GM18519 (cell line): ENCODE measurements around the gene MICAL2.

ENCODE experiments used
- ATAC-seq: cut with Tn5 transposase; IDR thresholded peaks from one replicate; pipeline ENCODE4 v1.9.1; 2021; ENCODE audit warnings: mild to moderate bottlenecking, moderate library complexity; ENCODE audit not compliant: unreplicated experiment, low FRiP score

Gene MICAL2

DNA sequence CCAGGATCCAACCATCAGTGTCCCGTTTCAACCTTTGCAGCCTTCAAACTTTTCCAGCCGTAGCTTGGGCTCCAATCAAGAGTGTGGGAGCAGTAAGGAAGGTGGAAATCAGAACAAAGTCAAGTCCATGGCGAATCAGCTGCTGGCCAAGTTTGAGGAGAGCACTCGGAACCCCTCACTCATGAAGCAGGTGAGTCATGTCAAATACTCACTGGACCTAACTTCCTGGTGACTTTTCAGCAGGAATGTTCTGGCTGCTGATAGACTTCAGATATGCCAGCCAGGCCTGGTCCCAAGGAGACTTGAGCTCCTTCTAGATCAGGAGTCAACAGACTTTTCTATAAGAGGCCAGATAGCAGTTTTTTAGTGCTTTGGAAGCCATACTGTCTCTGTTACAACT, 129.0 kb downstream of the MICAL2 start:
- no peak for ATAC-seq

- no peak for ATAC-seq
Observed at GRCh38 chr11:12239804-12240371, 129.5 kb downstream of the MICAL2 start.

- no peak for ATAC-seq
Observed at GRCh38 chr11:12240677-12241076, 130.3 kb downstream of the MICAL2 start.

GRCh38 chr11:12241401-12241800, 131.0 kb downstream of the MICAL2 start:
- ATAC-seq = no peak

- no peak for ATAC-seq
Observed at GRCh38 chr11:12241971-12242672, 131.7 kb downstream of the MICAL2 start.

GRCh38 chr11:12242966-12243365, 132.6 kb downstream of the MICAL2 start:
- ATAC-seq = no peak

DNA sequence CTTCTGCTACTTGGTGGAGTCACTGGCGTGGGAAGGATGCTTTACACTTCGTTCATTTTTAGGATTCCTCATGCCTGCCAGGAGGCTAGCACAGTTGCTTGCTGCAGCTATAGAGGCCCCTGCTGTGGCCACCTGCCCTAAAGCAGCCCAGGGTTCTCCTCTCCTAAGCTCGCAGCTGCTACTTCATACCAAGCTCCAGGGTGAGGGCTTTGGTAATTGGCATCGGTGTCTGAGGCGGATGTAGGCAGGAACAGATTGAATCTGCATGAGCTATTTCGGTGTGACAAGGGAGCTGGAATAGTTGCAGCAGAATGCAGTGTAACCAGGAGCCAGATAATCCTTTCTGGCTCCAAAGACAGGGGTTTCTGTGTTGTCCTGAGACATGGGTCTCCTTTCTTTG, 133.1 kb downstream of the MICAL2 start:
- ATAC-seq = no peak

DNA sequence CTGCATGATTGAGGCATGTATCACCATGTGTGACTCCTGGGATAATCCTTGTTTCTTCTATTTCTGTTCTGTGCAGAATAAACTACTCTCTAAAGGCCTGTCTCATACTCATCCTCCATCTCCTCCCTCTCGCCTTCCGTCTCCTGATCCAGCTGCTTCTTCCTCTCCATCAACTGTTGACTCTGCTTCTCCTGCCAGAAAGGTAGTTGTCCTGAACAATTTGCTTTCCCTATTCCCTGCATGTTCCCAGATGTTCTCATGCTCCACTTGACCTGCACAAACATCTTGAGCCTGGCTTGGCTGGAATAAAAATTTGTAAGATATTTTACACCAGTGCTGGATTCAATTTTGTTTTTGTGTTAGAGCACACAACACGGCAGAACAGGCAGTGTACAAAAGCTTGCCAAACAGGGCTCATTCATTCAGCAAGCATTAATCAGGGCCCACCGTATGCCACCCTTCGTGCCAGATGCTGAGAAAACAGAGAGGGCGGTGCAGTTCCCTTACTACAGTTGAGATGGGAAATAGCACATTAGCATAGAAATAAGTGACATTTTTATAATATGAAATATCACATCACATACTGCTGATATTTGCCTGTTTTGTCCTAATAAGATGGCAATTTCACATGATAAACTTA, 133.6 kb downstream of the MICAL2 start:
- no peak for ATAC-seq

DNA sequence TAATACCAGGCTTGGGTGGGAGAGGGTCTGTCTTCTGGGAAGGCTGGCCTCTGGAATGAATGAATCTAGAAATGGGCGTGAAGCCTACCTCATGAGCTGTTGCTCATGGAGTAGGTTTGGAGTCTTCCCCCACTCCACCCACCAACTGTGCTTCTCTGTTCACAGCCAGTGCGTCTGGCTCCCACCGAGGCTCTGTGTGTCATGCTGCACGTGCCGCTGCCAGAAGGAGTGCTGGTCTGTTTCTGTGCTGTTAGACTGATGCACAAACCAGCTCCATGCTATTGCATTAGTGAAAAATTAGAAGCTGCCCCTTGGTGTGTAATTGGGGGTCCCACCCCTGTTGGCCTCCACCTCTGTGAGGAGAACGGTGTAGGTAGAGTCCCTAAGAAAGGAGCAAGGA, 134.7 kb downstream of the MICAL2 start:
- no peak for ATAC-seq

DNA sequence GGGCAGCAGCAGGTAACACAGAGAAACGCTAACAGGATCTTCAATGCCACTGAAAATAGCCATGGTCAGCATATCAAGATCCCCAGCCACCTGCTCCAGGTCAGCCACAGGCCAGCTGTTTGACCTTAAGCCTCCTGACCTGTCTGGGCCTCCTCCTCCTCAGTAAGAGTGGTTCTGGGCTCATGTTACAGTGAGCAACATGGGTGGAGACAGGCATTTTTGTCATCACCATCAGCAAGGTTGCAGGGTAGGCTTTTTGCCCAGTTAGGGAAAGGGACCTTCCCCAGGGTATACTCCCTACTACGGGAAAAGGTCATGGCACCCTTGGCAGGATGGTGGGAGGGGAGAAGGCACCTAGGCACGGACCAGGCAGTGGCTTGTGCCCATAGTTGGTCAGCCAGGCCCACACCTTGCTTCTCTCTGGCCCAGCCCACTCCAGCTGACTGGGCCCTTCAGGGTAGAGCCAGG, 135.2 kb downstream of the MICAL2 start:
- no peak for ATAC-seq

- no peak for ATAC-seq
Observed at GRCh38 chr11:12246147-12246546, 135.8 kb downstream of the MICAL2 start.

GRCh38 chr11:12246989-12247388, 136.6 kb downstream of the MICAL2 start:
- ATAC-seq = no peak

GRCh38 chr11:12247543-12248254, 137.3 kb downstream of the MICAL2 start:
- ATAC-seq = no peak

- ATAC-seq = no peak
Observed at GRCh38 chr11:12248330-12248729, 137.9 kb downstream of the MICAL2 start.

DNA sequence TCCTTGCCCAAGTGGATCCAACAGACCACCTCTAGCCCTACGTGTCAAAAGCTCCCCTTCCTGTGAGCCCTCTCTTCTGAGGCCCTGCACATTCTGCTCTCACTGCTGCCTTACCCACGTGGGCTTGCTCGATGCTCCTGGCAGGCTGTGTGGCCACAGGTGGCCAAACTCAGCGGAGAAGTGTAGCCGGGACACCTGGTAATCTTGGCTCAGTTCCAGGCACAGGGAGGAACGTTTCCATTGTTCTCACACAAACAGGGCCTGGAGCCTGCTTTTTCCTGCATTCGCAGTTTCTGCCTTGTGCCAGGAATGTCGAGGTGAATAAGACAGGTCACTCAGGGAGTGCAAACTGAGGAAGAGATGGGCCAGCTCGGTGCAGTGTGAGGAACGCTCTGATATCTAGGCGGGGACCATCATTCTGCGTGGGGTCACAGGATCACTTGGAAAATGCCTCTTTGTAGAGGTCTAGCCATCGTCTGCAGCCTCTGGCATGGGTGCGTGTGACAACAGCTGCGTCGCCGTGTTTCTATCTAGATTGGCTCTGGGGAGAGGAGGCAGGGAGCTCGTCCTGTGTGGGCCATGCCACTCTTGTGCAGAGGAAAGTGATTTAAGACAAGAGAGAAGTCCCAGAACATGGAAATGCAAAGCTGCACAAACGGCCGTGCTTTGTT, 139.3 kb downstream of the MICAL2 start:
- no peak for ATAC-seq

- no peak for ATAC-seq
Observed at GRCh38 chr11:12251666-12252560, 141.5 kb downstream of the MICAL2 start.

- no peak for ATAC-seq
Observed at GRCh38 chr11:12253843-12254281, 143.5 kb downstream of the MICAL2 start.

DNA sequence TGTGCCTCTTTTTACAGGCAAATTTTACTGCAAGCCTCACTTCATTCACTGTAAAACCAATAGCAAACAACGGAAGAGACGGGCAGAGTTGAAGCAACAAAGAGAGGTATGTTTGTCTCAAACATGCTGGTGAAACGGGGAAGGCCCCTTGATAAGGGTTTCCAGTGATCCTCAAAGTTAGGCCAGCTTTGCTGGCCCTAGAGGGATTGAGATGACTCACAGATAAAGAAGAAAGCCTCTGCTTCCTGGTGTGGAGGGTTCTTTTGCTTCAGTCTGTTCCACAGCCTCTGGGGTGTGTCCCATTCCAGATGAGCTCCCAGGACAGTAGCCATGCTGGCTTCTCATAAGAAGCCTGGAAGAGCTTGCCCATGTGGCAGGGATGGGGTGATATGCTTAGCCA, 148.1 kb downstream of the MICAL2 start:
- no peak for ATAC-seq

- no peak for ATAC-seq
Observed at GRCh38 chr11:12259956-12260355, 149.6 kb downstream of the MICAL2 start.
